Endothelial cell of umbilical vein (primary cell): ENCODE results near the gene MORC1. TPM values are rescaled to one million over a fixed set of nuclear protein-coding genes. Genes with fewer than 3 reads are reported as not detected.

ENCODE experiments used
- BruUV-seq: library from RNA; stranded (reverse); fragments of 400-500 nt; replicated peaks from 2 replicates; lab custom pipeline; 2021; lab: Mats Ljungman, UMichigan
- CTCF ChIA-PET: fragments of 300-600, 350-600 bp; sonication (Branson Sonifier 250); formaldehyde crosslinking; loops from one replicate; lab custom pipeline; 2021; ENCODE audit warnings: antibody characterized with exemption, inconsistent platforms; lab: Charles Lee
- POLR2A ChIA-PET: fragments of 300-600, 350-600 bp; sonication (Branson Sonifier 250); formaldehyde crosslinking; loops from one replicate; lab custom pipeline; 2021; ENCODE audit warnings: antibody characterized with exemption, inconsistent platforms; lab: Charles Lee
- DNase-seq: peaks from one replicate; pipeline ENCODE4 v3.0.0-alpha.2; 2011; ENCODE audit warnings: low read depth, low spot score
- FAIRE-seq: peaks from 2 replicates; lab custom pipeline; 2011; peaks lifted over from hg19 to GRCh38; lab: Jason Lieb, UNC
- H2AFZ ChIP-seq: 2 replicates; pipeline ENCODE4 v1.6.0; 2012; ENCODE audit warnings: low read depth, low read length, control low read depth, inconsistent platforms
- H3K27ac ChIP-seq: 2 replicates; pipeline ENCODE4 v1.5.1; 2011; ENCODE audit warnings: low read depth, mild to moderate bottlenecking, control low read depth, low read length, moderate library complexity; ENCODE audit not compliant: insufficient read depth
- H3K27me3 ChIP-seq, 2 experiments: 2 replicates each; pipeline versions ENCODE4 v1.6.0 to v1.6.1; 2011; ENCODE audit warnings: low read length in 2 of 2, mixed read lengths in 1 of 2; ENCODE audit not compliant: control insufficient read depth in 2 of 2, insufficient read depth in 2 of 2
- H3K36me3 ChIP-seq, 2 experiments: 2 replicates in 1 of 2; 3 replicates in 1 of 2; pipeline ENCODE4 v1.5.1; 2011; ENCODE audit warnings: low read length in 2 of 2, mild to moderate bottlenecking in 1 of 2, moderate library complexity in 1 of 2; ENCODE audit not compliant: control insufficient read depth in 2 of 2, insufficient read depth in 2 of 2; ENCODE audit errors: extremely low read depth in 1 of 2
- H3K4me1 ChIP-seq: 3 replicates; pipeline ENCODE4 v1.5.1; 2011; ENCODE audit warnings: mild to moderate bottlenecking, low read length; ENCODE audit not compliant: control insufficient read depth, insufficient read depth; ENCODE audit errors: extremely low read depth
- H3K4me2 ChIP-seq: 2 replicates; pipeline ENCODE4 v1.6.1; 2011; ENCODE audit warnings: low read length, control low read depth, mixed read lengths; ENCODE audit not compliant: insufficient read depth
- H3K4me3 ChIP-seq, 3 experiments: fragments of 200-600 bp in 1 of 3; sonication (generic), shearing (Covaris generic) in 1 of 3; replicated peaks in 1 of 3; 2 replicates each; pipeline ENCODE4 v1.5.1; 2011 to 2016; ENCODE audit warnings: control low read depth in 3 of 3, low read length in 3 of 3, mild to moderate bottlenecking in 2 of 3, inconsistent platforms in 1 of 3, low read depth in 1 of 3, moderate library complexity in 1 of 3; ENCODE audit not compliant: insufficient read depth in 1 of 3
- H3K79me2 ChIP-seq: 2 replicates; pipeline ENCODE4 v1.6.0; 2012; ENCODE audit warnings: low read length, inconsistent platforms; ENCODE audit not compliant: control insufficient read depth, insufficient read depth
- H3K9ac ChIP-seq: replicated peaks from 2 replicates; pipeline ENCODE3; 2011; ENCODE audit warnings: low read length, control low read depth; ENCODE audit not compliant: insufficient read depth; ENCODE audit errors: extremely low read depth
- H3K9me1 ChIP-seq: replicated peaks from 3 replicates; pipeline ENCODE4 v1.6.0; 2011; ENCODE audit warnings: mild to moderate bottlenecking, low read length; ENCODE audit not compliant: control insufficient read depth, insufficient read depth; ENCODE audit errors: extremely low read depth
- H3K9me3 ChIP-seq: replicated peaks from 2 replicates; pipeline ENCODE4 v1.5.1; 2012; ENCODE audit warnings: low read length, inconsistent platforms; ENCODE audit not compliant: control insufficient read depth, insufficient read depth
- H4K20me1 ChIP-seq: replicated peaks from 2 replicates; pipeline ENCODE3; 2011; ENCODE audit warnings: mild to moderate bottlenecking, low read length; ENCODE audit not compliant: control insufficient read depth, insufficient read depth; ENCODE audit errors: extremely low read depth
- CTCF ChIP-seq, 2 donors: IDR thresholded peaks; 1 replicate in 1 of 2; 2 replicates in 1 of 2; pipeline ENCODE4 v1.5.1; 2011; ENCODE audit warnings: low read length in 2 of 2, mild to moderate bottlenecking in 2 of 2, moderate library complexity in 2 of 2, control low read depth in 1 of 2, inconsistent platforms in 1 of 2, low read depth in 1 of 2; ENCODE audit not compliant: insufficient read depth in 1 of 2; ENCODE audit errors: extremely low read depth in 1 of 2
- EZH2 ChIP-seq: IDR thresholded peaks from 2 replicates; pipeline ENCODE4 v1.6.1; 2012; ENCODE audit warnings: borderline replicate concordance, low read depth, mild to moderate bottlenecking, moderate library complexity, low read length, inconsistent platforms; ENCODE audit not compliant: severe bottlenecking
- FOS ChIP-seq: IDR thresholded peaks from 2 replicates; pipeline ENCODE4 v1.6.1; 2011; ENCODE audit warnings: mild to moderate bottlenecking, low read length, moderate library complexity, borderline replicate concordance; ENCODE audit not compliant: insufficient read depth
- GATA2 ChIP-seq: IDR thresholded peaks from 2 replicates; pipeline ENCODE4 v1.7.0; 2011; ENCODE audit warnings: low read depth, mild to moderate bottlenecking, moderate library complexity, mixed read lengths, low read length; ENCODE audit not compliant: insufficient read length, insufficient read depth
- JUN ChIP-seq: IDR thresholded peaks from 2 replicates; pipeline ENCODE4 v1.6.1; 2011; ENCODE audit warnings: borderline replicate concordance, low read depth; ENCODE audit not compliant: insufficient read length, insufficient read depth
- MAX ChIP-seq: IDR thresholded peaks from 2 replicates; pipeline ENCODE4 v1.6.1; 2011; ENCODE audit not compliant: insufficient read depth, insufficient read length
- MYC ChIP-seq: IDR thresholded peaks from one replicate; pipeline ENCODE4 v1.6.1; 2011; ENCODE audit warnings: mild to moderate bottlenecking, low read depth, low read length
- POLR2A ChIP-seq: IDR thresholded peaks from 2 replicates; pipeline ENCODE4 v1.6.1; 2012; ENCODE audit warnings: low read depth, mild to moderate bottlenecking, control low read depth, low read length
- POLR2AphosphoS5 ChIP-seq: IDR thresholded peaks from 2 replicates; pipeline ENCODE4 v1.6.1; 2012; ENCODE audit warnings: low read depth, mild to moderate bottlenecking, control low read depth, low read length, moderate library complexity; ENCODE audit not compliant: insufficient read depth
- dilution Hi-C: fragments of 300-500 bp; cut with MboI; formaldehyde crosslinking; loops from one replicate; pipeline ENCODE4 v1.15.0; 2019; ENCODE audit warnings: low sequenced_read_pairs; ENCODE audit not compliant: extremely low pct_ligation_motif_present
- intact Hi-C: fragments of 100-400 bp; cut with micrococcal nuclease; formaldehyde crosslinking; loops from one replicate; pipeline ENCODE4 v1.10.0; 2022
- polyA plus RNA-seq, 4 experiments: library from polyadenylated mRNA; depleted of rRNA in 3 of 4; stranded (reverse) in 3 of 4; unstranded in 1 of 4; fragments of >200 nt; gene quantifications; 2 replicates each; pipeline versions ENCODE4 v1.2.1 to v1.2.3, GENCODE V29; 2011 to 2012; ENCODE audit warnings: missing spikeins in 1 of 4
- total RNA-seq: library from RNA; stranded (reverse); gene quantifications from 2 replicates; pipeline ENCODE4 v1.2.3, GENCODE V29; 2021

Gene MORC1
- total and polyA plus RNA-seq, 2 donors (not counting 3 experiments of a cell fraction or from before 2014, with no cell fraction given): not detected

GRCh38 chr3:109093561-109093960 is 24.4 kb downstream of the MORC1 start:
- Histone ChIP-seq H2AFZ (no peak overlapping the region), H3K79me2 (no peaks in the 10 kb centered on the region), H3K4me2 (no peak overlapping the region), H3K4me3 (no peak overlapping the region), H3K4me1 (no peaks in the 10 kb centered on the region), H3K36me3 (no peaks in the 10 kb centered on the region), H3K9me1 (no peaks in the 10 kb centered on the region), H3K9me3 (no peaks in the 10 kb centered on the region), H3K9ac (no peak overlapping the region), H3K27ac (no peak overlapping the region), H3K27me3 (no peaks in the 10 kb centered on the region), H4K20me1 (no peaks in the 10 kb centered on the region)
- intact Hi-C loops: no loop called here
- BruUV-seq: no TSS peak
- POLR2A ChIA-PET: no interaction called here
- dilution Hi-C loops: no loop called here
- CTCF ChIA-PET: interaction anchor here (1.0 kb wide), 1 partner anchor 70 kb away, joined by 3 read pairs; no protein-coding TSS in a partner anchor
- FAIRE-seq (no peak), DNase-seq (no peak)
- TF ChIP-seq CTCF (IDR thresholded peaks at IDR 0.05; ENCODE audit: extremely low read depth in 1 of 2, insufficient read depth in 1 of 2, low read depth in 1 of 2, low read length in 2 of 2) (no peak), EZH2 (no peak), MYC (no peak)

- Histone ChIP-seq H3K27ac (no peak overlapping the region), H3K9me1 (no peaks in the 10 kb centered on the region), H3K4me2 (no peak overlapping the region), H3K27me3 (no peaks in the 10 kb centered on the region), H3K4me3 (no peak overlapping the region), H3K79me2 (no peaks in the 10 kb centered on the region), H4K20me1 (no peaks in the 10 kb centered on the region), H3K9ac (no peak overlapping the region), H2AFZ (no peak overlapping the region), H3K4me1 (no peaks in the 10 kb centered on the region), H3K9me3 (no peaks in the 10 kb centered on the region), H3K36me3 (no peaks in the 10 kb centered on the region)
- TF ChIP-seq FOS (no peak), GATA2 (no peak), MYC (no peak), POLR2A (no peak), MAX (no peak), JUN (no peak), POLR2AphosphoS5 (no peak), CTCF (IDR thresholded peaks at IDR 0.05; ENCODE audit: extremely low read depth in 1 of 2, insufficient read depth in 1 of 2, low read depth in 1 of 2, low read length in 2 of 2) (no peak)
- CTCF ChIA-PET: no interaction called here
- DNase-seq (no peak), FAIRE-seq (no peak)
- no TSS peak for BruUV-seq
- dilution Hi-C loops: no loop called here
- intact Hi-C loops: no loop called here
- POLR2A ChIA-PET: no interaction called here
Measured at GRCh38 chr3:109091846-109092245, 26.1 kb downstream of the MORC1 start.
